ENCODE results near the gene HIC2. TPM values are rescaled to one million over a fixed set of nuclear protein-coding genes. Genes with fewer than 3 reads are reported as not detected.
A peak's percentile ranks its signal among the peaks of the same experiment; 100 is the strongest.

Gene HIC2
- total and polyA plus RNA-seq, 9 of the 15 experiments (the other 6 are each of a cell fraction or from before 2014, with no cell fraction given): 1.7 to 117 (median 35.5) TPM

GRCh38 chr22:21468194-21469096 is 51.3 kb downstream of the HIC2 start (continued):
- peak in 1 of 2 experiments; percentile 40; a peak in 1 of 4 replicates for TF ChIP-seq SRF (CRISPR knock-in tag; IDR thresholded peaks at IDR 0.05)
- TF ChIP-seq GABPB1 (CRISPR knock-in tag; IDR thresholded peaks at IDR 0.05): peak; percentile 87
- TF ChIP-seq RBFOX2 (IDR thresholded peaks at IDR 0.05; ENCODE audit: low read depth, low read length): 0 out of 2 replicates have a peak, but pooled peaks have one; percentile 21
- peak; percentile 18; the same call in 1 of the 2 replicates for TF ChIP-seq TRIM28 (IDR thresholded peaks at IDR 0.05)
- 0 out of 2 replicates have a peak, but pooled peaks have one; percentile 32 for TF ChIP-seq RREB1 (CRISPR knock-in tag; IDR thresholded peaks at IDR 0.05)
- peak; percentile 72 for TF ChIP-seq TFAP4 (CRISPR knock-in tag; IDR thresholded peaks at IDR 0.05; ENCODE audit: borderline replicate concordance)
- TF ChIP-seq ESRRA (IDR thresholded peaks at IDR 0.05; ENCODE audit: borderline replicate concordance, low read depth): peak; percentile 14; the same call in 1 of the 2 replicates
- peak; percentile 90 for TF ChIP-seq ZFP36 (IDR thresholded peaks at IDR 0.05; ENCODE audit: low read depth, low read length, partially characterized antibody)
- 0 out of 2 replicates have a peak, but pooled peaks have one; percentile 21 for TF ChIP-seq ZBTB33 (CRISPR knock-in tag; IDR thresholded peaks at IDR 0.05)
- TF ChIP-seq, protein P1, sequence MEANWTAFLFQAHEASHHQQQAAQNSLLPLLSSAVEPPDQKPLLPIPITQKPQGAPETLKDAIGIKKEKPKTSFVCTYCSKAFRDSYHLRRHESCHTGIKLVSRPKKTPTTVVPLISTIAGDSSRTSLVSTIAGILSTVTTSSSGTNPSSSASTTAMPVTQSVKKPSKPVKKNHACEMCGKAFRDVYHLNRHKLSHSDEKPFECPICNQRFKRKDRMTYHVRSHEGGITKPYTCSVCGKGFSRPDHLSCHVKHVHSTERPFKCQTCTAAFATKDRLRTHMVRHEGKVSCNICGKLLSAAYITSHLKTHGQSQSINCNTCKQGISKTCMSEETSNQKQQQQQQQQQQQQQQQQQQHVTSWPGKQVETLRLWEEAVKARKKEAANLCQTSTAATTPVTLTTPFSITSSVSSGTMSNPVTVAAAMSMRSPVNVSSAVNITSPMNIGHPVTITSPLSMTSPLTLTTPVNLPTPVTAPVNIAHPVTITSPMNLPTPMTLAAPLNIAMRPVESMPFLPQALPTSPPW (CRISPR knock-in tag; IDR thresholded peaks at IDR 0.05): peak; percentile 63
- TF ChIP-seq, protein P2, sequence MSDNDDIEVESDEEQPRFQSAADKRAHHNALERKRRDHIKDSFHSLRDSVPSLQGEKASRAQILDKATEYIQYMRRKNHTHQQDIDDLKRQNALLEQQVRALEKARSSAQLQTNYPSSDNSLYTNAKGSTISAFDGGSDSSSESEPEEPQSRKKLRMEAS (CRISPR knock-in tag; IDR thresholded peaks at IDR 0.05): peak; percentile 59

All from K562 (cell line).